ENCODE data around the gene MAD1L1.

Gene MAD1L1

DNA sequence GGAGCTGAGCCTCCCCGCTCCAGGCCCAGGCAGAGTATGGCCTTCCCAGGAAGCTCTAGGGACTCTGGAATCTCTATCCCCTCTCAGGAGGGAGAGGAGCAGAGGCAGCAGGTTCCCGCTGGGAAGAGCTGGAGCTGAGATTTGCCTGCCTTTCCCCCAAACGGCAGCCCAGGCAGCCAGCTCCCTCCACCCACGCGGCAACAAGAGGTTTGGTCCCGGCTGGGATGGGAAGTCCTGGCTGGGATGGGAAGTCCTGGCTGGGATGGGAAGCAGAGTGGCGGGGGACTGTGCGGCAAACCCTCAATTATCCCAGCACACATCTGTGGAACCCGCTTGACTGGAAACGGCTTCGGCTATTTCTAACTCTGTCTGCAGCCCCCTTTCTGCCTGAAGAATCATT, 339.7 kb downstream of the MAD1L1 start:
- no peak overlapping the region for H3K4me3 ChIP-seq (ENCODE audit: low read length)
- DNase-seq (ENCODE audit: low read depth) = no peak
- TF ChIP-seq CTCF (conservative IDR thresholded peaks at IDR 0.05; ENCODE audit: low read length) = no peak

DNA sequence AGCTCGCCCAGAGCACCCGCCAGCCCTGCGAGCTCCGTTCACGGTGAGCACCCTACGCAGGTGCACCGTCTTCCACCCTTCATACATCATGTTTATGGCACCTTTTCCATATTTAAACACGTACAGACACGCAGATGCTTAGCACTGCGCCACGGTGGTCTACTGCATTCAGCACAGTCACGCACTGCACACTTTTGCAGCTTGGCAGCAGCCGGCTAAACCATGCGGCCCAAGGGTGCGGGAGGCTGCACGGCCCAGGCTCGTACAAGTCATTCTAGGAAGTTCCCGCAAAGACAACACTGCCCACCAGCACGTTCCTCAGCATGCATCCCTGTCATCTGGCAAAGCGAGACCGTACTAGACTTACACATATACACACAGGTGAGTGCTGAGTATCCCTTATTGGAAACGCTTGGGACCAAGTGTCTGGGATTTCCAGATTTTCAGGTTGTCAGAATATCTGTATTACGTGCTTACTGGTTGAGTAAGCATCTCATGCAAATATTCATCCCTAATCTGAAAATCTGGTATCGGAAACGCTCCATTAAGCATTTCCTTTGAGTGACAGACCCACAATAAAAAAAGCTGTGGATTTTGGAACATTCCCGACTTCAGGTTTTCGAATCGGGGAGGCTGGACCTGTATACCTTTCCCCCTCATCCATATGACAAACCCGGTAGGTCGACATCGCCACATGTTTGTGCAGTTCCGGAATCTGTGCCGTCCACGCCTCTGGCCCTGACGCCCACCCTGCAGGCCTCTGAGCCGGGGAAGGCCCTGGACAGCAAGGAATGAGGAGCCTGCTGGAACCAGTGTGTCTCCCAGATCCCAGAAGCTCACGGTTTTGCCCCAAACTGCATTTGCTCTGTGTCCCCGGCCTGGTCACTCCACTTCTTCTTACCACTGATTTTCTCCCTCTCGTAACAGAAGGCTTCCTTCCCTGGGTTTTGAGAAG, 340.5 kb downstream of the MAD1L1 start:
- DNase-seq (ENCODE audit: low read depth) = no peak
- no peak for TF ChIP-seq CTCF (conservative IDR thresholded peaks at IDR 0.05; ENCODE audit: low read length)
- no peak overlapping the region for H3K4me3 ChIP-seq (ENCODE audit: low read length)

- DNase-seq (ENCODE audit: low read depth) = no peak
- no peak overlapping the region for H3K4me3 ChIP-seq (ENCODE audit: low read length)
- no peak for TF ChIP-seq CTCF (conservative IDR thresholded peaks at IDR 0.05; ENCODE audit: low read length)
Observed at GRCh38 chr7:1890289-1891235, 342.2 kb downstream of the MAD1L1 start.

DNA sequence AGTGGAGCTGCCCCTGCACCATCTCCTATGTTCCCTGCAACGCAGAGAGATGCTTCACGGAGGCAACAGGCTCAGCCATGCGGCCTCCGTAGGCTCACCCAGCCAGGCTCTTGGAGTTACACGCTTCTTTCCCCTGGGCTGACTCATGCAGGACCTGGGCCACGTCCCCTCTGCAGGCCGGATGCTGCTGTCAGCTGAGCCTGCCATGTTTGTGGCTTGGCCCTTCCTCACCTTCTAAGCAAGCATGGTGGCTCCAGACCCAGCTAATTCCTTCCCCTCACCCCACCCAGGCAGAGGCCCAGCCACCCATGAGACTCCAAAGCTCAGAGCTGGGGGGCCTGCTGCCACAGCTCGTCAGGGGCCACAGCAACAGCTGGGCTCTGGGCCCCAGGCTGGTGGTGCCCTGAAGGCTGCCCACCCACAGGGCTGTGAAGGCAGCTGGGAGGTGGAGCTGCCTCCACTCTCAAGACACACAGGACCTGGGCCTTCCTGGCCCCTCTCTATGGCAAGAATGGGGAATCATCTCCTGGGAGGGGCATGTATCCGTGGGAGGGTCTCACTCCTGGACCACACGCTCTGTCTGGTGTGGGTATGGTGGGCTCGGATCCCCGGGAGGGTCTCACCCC, 343.1 kb downstream of the MAD1L1 start:
- no peak overlapping the region for H3K4me3 ChIP-seq (ENCODE audit: low read length)
- DNase-seq (ENCODE audit: low read depth) = peak; percentile 78
- no peak for TF ChIP-seq CTCF (conservative IDR thresholded peaks at IDR 0.05; ENCODE audit: low read length)

- no peak for DNase-seq (ENCODE audit: low read depth)
- no peak for TF ChIP-seq CTCF (conservative IDR thresholded peaks at IDR 0.05; ENCODE audit: low read length)
- no peak overlapping the region for H3K4me3 ChIP-seq (ENCODE audit: low read length)
Observed at GRCh38 chr7:1889091-1889490, 343.7 kb downstream of the MAD1L1 start.

- no peak for DNase-seq (ENCODE audit: low read depth)
- TF ChIP-seq CTCF (conservative IDR thresholded peaks at IDR 0.05; ENCODE audit: low read length) = no peak
- H3K4me3 ChIP-seq (ENCODE audit: low read length) = no peak overlapping the region
Observed at GRCh38 chr7:1888425-1888824, 344.3 kb downstream of the MAD1L1 start.
